ENCODE data around the gene RAP1GAP2.

The RAP1GAP2 gene

GRCh38 chr17:2758870-2759269 is 37.4 kb upstream of the RAP1GAP2 start:
- DNase-seq (ENCODE audit: low spot score): no peak
- no peak for TF ChIP-seq CTCF (IDR thresholded peaks at IDR 0.05; ENCODE audit: extremely low read depth, insufficient read depth, missing control alignments)
- in situ Hi-C loops (cut with MboI; ENCODE audit: low pct_unique_long_range_greater_than_20kb, low sequenced_read_pairs, unreplicated experiment): no loop called here

DNA sequence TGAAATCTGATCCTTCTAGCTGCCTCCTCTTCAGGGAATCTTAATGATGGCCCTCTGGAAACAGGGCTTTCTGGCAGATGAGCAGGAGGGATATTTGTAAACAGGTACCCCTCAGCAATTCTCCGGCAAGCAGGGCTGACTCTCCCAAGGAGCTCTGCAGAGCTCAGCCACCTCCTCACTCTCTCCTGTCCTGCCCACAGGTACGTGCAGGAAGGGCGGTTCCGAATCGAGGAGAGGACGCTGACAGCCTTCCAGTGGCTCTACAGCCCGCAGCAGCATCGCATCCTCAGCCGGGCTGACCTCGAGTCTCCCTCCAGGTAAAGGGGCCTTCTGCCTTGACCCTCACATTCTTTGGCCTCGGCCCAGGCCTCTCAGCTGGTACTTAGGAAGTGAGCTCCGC is 26.1 kb upstream of the RAP1GAP2 start:
- in situ Hi-C loops (cut with MboI; ENCODE audit: low pct_unique_long_range_greater_than_20kb, low sequenced_read_pairs, unreplicated experiment): no loop called here
- TF ChIP-seq CTCF (IDR thresholded peaks at IDR 0.05; ENCODE audit: extremely low read depth, insufficient read depth, missing control alignments): no peak
- no peak for DNase-seq (ENCODE audit: low spot score)

GRCh38 chr17:2775206-2775605 is 21.0 kb upstream of the RAP1GAP2 start:
- DNase-seq (ENCODE audit: low spot score): no peak
- no peak for TF ChIP-seq CTCF (IDR thresholded peaks at IDR 0.05; ENCODE audit: extremely low read depth, insufficient read depth, missing control alignments)
- in situ Hi-C loops (cut with MboI; ENCODE audit: low pct_unique_long_range_greater_than_20kb, low sequenced_read_pairs, unreplicated experiment): no loop called here

- no peak for TF ChIP-seq CTCF (IDR thresholded peaks at IDR 0.05; ENCODE audit: extremely low read depth, insufficient read depth, missing control alignments)
- DNase-seq (ENCODE audit: low spot score): no peak
- in situ Hi-C loops (cut with MboI; ENCODE audit: low pct_unique_long_range_greater_than_20kb, low sequenced_read_pairs, unreplicated experiment): no loop called here
These were observed 19.5 kb upstream of the RAP1GAP2 start for GRCh38 chr17:2776589-2777241.

DNA sequence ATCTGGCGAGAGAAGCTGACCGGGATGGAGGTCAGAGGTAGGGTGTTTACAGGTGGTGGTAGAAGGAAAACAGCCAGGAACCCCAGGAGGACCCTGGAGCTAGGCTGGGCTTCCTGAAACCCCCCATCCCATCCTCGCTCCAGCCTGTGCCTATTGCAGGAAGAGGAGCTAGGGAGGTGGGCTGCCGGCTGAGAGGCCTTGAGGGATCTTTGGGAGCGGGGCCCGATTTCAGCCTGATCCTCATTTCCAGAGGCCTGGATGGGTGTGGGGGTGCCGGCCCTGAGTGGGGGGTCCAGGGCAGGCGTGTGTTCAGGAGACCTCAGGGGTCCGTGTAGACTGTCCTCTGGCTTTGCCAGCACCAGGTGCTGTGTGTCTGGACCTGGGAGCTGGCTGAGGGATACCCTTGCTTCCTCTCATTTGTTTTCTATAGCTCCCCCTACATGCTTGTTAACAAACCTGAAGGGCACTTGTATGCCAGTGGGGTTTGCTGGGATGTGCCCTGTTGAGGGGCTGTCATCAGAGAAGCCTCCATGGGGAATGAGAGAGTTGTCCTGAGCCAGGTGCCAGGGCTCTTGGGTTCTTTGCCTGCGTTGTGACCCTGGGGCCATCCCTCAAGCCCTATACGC is 18.9 kb upstream of the RAP1GAP2 start:
- no peak for DNase-seq (ENCODE audit: low spot score)
- no peak for TF ChIP-seq CTCF (IDR thresholded peaks at IDR 0.05; ENCODE audit: extremely low read depth, insufficient read depth, missing control alignments)

DNA sequence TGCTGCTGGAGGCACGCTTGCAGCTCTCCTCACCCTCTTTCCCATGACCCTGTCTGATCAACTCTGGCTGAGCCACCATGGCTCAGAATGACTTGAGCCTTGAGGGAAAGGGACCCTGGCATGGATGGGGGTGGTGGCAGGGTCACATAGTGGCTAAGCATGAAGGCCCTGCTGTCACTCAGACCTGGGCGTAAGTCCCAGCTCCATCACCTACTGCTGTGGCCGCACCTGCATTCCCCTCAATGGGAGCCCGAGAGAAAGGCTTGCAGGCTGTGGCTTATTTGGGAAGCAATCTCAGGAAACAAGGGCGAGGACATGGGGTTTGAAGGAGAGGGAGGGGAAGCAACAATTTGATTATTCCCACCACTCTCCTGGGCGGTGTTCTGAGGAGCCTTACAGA is 17.7 kb upstream of the RAP1GAP2 start:
- in situ Hi-C loops (cut with MboI; ENCODE audit: low pct_unique_long_range_greater_than_20kb, low sequenced_read_pairs, unreplicated experiment): no loop called here
- no peak for DNase-seq (ENCODE audit: low spot score)
- no peak for TF ChIP-seq CTCF (IDR thresholded peaks at IDR 0.05; ENCODE audit: extremely low read depth, insufficient read depth, missing control alignments)

More for the DNA sequence above, 18.9 kb upstream of the RAP1GAP2 start:
- in situ Hi-C loops (cut with MboI; ENCODE audit: low pct_unique_long_range_greater_than_20kb, low sequenced_read_pairs, unreplicated experiment): no loop called here
